OCI-LY1 (cell line): ENCODE measurements around the gene UTRN.

Experiments
- H2AFZ ChIP-seq: fragments of 200-600 bp; sonication (generic), shearing (Covaris generic); 2 replicates; pipeline ENCODE4 v1.6.0; 2014; ENCODE audit warnings: antibody characterized with exemption, mild to moderate bottlenecking, low read length
- H3F3A ChIP-seq: fragments of 200-600 bp; sonication (generic), shearing (Covaris generic); 2 replicates; pipeline ENCODE4 v1.6.0; 2014; ENCODE audit warnings: mild to moderate bottlenecking, antibody characterized with exemption, low read length, moderate library complexity; ENCODE audit not compliant: insufficient read depth
- H3K27ac ChIP-seq: fragments of 200-600 bp; sonication (generic); 2 replicates; pipeline ENCODE4 v1.5.1; 2014; ENCODE audit warnings: low read length, mixed run types, mild to moderate bottlenecking, low read depth; ENCODE audit not compliant: poor library complexity, severe bottlenecking
- H3K27me3 ChIP-seq: fragments of 200-600 bp; sonication (generic); 2 replicates; pipeline ENCODE4 v1.6.0; 2014; ENCODE audit warnings: antibody characterized with exemption, mild to moderate bottlenecking, low read length, moderate library complexity; ENCODE audit not compliant: insufficient read depth
- H3K36me3 ChIP-seq: fragments of 200-600 bp; sonication (generic); 2 replicates; pipeline ENCODE4 v1.6.1; 2014; ENCODE audit warnings: mild to moderate bottlenecking, antibody characterized with exemption, low read length, moderate library complexity, mixed read lengths; ENCODE audit not compliant: insufficient read depth
- H3K4me1 ChIP-seq: fragments of 200-600 bp; sonication (generic); 2 replicates; pipeline ENCODE4 v1.5.1; 2014; ENCODE audit warnings: mild to moderate bottlenecking, low read length, moderate library complexity; ENCODE audit not compliant: insufficient read depth, severe bottlenecking
- H3K4me2 ChIP-seq: fragments of 200-600 bp; sonication (generic), shearing (Covaris generic); 2 replicates; pipeline ENCODE4 v1.6.1; 2014; ENCODE audit warnings: low read length
- H3K4me3 ChIP-seq: fragments of 200-600 bp; sonication (generic); 2 replicates; pipeline ENCODE4 v1.5.1; 2014; ENCODE audit warnings: low read length, low read depth, mild to moderate bottlenecking, mixed read lengths; ENCODE audit not compliant: poor library complexity, severe bottlenecking
- H3K79me2 ChIP-seq: fragments of 200-600 bp; shearing (Covaris generic); 2 replicates; pipeline ENCODE4 v1.6.1; 2016; ENCODE audit warnings: mixed run types, low read length, mixed read lengths; ENCODE audit not compliant: insufficient read depth
- H3K9ac ChIP-seq: fragments of 200-600 bp; sonication (generic), shearing (Covaris generic); 2 replicates; pipeline ENCODE4 v1.6.1; 2014; ENCODE audit warnings: mild to moderate bottlenecking, low read length, mixed read lengths
- H3K9me2 ChIP-seq: fragments of 200-600 bp; sonication (generic), shearing (Covaris generic); 2 replicates; pipeline ENCODE4 v1.6.1; 2014; ENCODE audit warnings: low read depth, mild to moderate bottlenecking, low read length, mixed read lengths
- H3K9me3 ChIP-seq: fragments of 200-600 bp; shearing (Covaris generic); 2 replicates; pipeline ENCODE4 v1.6.1; 2014; ENCODE audit warnings: low read length, mixed read lengths
- H4K20me1 ChIP-seq: fragments of 200-600 bp; sonication (generic), shearing (Covaris generic); 2 replicates; pipeline ENCODE4 v1.6.0; 2016; ENCODE audit warnings: mild to moderate bottlenecking, low read length; ENCODE audit not compliant: insufficient read depth
- EZH2 ChIP-seq: fragments of 200-600 bp; sonication (generic), shearing (Covaris generic); IDR thresholded peaks from 2 replicates; pipeline ENCODE4 v1.8.0; 2017; ENCODE audit warnings: borderline replicate concordance, mixed run types, mild to moderate bottlenecking, antibody characterized with exemption, low read length, moderate library complexity, mixed read lengths
- TF ChIP-seq, protein P1 (sequence below): fragments of 200-600 bp; sonication (generic), shearing (Covaris generic); IDR thresholded peaks from 2 replicates; pipeline ENCODE4 v1.5.1; 2017; ENCODE audit warnings: mild to moderate bottlenecking, antibody characterized with exemption, low read length, moderate library complexity, mixed read lengths

The UTRN gene

DNA sequence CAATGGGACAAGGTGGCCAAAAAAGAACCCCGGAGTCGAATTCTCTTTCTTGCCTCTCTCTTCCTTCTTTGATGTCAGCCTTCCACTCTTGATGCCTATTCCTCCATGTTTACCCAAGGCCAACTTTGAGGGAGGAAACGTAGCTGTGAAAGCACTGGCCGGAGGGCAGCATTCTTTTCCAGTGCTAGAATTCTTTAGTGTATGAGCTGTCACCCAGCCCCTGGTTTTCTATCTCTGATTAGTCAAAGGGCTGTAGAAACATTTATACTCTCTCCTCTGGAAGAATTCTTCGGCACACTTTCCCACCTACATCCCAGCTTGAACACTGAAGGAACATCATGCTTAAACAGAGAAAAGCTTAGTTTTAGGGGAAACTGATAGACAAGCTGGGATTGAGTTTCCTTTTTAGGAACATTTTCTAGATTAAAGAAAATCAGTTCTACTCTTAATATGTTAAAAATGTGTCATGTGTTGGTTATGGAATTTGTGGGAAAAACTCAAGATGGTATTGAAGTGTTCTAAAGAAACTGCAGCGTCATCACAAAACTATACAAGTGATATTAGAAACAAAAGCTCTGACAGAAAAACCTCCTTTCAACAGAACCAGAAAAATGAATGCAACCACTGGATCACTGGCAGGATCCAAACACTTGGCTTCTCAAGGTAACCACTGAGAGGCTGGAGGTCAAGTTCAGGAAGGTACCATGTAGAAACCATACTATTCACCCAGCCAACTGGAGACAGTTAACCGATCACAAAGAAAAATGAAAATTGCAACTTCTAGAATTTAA is 20.7 kb upstream of the UTRN start:
- H3K4me3 ChIP-seq: no peak overlapping the region
- H3K9ac ChIP-seq: no peak overlapping the region
- H2AFZ ChIP-seq: no peak overlapping the region
- no peaks in the 10 kb centered on the region for H3K79me2 ChIP-seq
- TF ChIP-seq EZH2: no peak
- TF ChIP-seq, protein P1, sequence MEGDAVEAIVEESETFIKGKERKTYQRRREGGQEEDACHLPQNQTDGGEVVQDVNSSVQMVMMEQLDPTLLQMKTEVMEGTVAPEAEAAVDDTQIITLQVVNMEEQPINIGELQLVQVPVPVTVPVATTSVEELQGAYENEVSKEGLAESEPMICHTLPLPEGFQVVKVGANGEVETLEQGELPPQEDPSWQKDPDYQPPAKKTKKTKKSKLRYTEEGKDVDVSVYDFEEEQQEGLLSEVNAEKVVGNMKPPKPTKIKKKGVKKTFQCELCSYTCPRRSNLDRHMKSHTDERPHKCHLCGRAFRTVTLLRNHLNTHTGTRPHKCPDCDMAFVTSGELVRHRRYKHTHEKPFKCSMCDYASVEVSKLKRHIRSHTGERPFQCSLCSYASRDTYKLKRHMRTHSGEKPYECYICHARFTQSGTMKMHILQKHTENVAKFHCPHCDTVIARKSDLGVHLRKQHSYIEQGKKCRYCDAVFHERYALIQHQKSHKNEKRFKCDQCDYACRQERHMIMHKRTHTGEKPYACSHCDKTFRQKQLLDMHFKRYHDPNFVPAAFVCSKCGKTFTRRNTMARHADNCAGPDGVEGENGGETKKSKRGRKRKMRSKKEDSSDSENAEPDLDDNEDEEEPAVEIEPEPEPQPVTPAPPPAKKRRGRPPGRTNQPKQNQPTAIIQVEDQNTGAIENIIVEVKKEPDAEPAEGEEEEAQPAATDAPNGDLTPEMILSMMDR: no peak
- no peaks in the 10 kb centered on the region for H4K20me1 ChIP-seq
- H3K4me1 ChIP-seq: no peaks in the 10 kb centered on the region
- H3K27ac ChIP-seq: no peak overlapping the region
- H3K9me3 ChIP-seq: no peaks in the 10 kb centered on the region
- no peaks in the 10 kb centered on the region for H3K36me3 ChIP-seq
- no peak overlapping the region for H3K4me2 ChIP-seq
- H3K27me3 ChIP-seq: no peaks in the 10 kb centered on the region
- H3F3A ChIP-seq: no peaks in the 10 kb centered on the region
- no peaks in the 10 kb centered on the region for H3K9me2 ChIP-seq

DNA sequence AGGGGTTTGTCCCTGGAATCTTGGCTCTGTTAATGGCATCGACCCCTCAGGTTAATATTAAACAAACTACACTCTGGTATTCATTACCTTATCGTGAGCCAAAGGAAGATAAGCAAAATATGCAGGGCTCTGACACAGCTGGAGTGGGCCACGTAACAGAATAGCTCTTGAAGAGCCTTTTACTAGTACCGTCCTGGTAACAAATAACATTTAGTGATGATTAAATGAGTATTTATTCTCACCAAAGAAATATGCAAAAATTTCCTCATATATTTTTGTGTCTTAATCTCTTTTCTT is 20.1 kb upstream of the UTRN start:
- H3K9me2 ChIP-seq: no peaks in the 10 kb centered on the region
- no peak overlapping the region for H3K27ac ChIP-seq
- H3F3A ChIP-seq: no peaks in the 10 kb centered on the region
- no peak overlapping the region for H3K9ac ChIP-seq
- no peak overlapping the region for H3K4me3 ChIP-seq
- H3K4me1 ChIP-seq: no peaks in the 10 kb centered on the region
- no peaks in the 10 kb centered on the region for H3K9me3 ChIP-seq
- H2AFZ ChIP-seq: no peak overlapping the region
- no peaks in the 10 kb centered on the region for H3K36me3 ChIP-seq
- H4K20me1 ChIP-seq: no peaks in the 10 kb centered on the region
- H3K27me3 ChIP-seq: no peaks in the 10 kb centered on the region
- H3K4me2 ChIP-seq: no peak overlapping the region
- no peaks in the 10 kb centered on the region for H3K79me2 ChIP-seq
- TF ChIP-seq, protein P1: no peak
- no peak for TF ChIP-seq EZH2

DNA sequence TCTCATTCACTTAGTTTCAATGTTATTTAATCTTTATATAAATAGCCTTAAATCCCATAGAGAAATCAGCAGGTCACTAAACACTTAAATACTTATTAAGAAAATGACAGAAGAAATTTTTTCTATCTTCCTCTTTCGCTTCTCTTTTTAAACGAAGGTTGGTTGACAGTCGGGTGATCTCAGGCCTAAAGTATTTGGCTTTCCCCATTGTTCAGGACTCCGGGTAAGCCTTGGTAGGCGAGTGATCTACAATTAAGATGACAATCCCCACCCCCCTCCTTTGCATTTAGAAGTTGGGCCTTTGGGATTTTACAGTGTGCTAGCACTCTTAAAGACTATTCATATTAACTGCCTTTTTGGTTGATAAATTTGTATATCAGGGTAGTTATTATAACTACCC is 19.7 kb upstream of the UTRN start:
- Histone ChIP-seq H4K20me1 (no peaks in the 10 kb centered on the region), H3K27ac (no peak overlapping the region), H3F3A (no peaks in the 10 kb centered on the region), H3K79me2 (no peaks in the 10 kb centered on the region), H3K4me2 (no peak overlapping the region), H3K4me1 (no peaks in the 10 kb centered on the region), H3K27me3 (no peaks in the 10 kb centered on the region), H3K4me3 (no peak overlapping the region), H2AFZ (no peak overlapping the region), H3K36me3 (no peaks in the 10 kb centered on the region), H3K9ac (no peak overlapping the region), H3K9me3 (no peaks in the 10 kb centered on the region), H3K9me2 (no peaks in the 10 kb centered on the region)
- TF ChIP-seq, protein P1: no peak
- TF ChIP-seq EZH2: no peak
